Left lung (tissue), 10 donors: ENCODE measurements around the gene CLSTN3. TPM values are rescaled to one million over a fixed set of nuclear protein-coding genes. Genes with fewer than 3 reads are reported as not detected.
A peak's percentile ranks its signal among the peaks of the same experiment; 100 is the strongest.

ENCODE experiments used
- ATAC-seq: fragments of 200-7000 bp; cut with Tn5 transposase; one replicate; pipeline ENCODE4 v1.9.1; 2020; ENCODE audit warnings: moderate library complexity
- DNase-seq, 4 donors: peaks; one replicate each; pipeline ENCODE4 v3.0.0-alpha.2; 2013 to 2020
- H3K27ac ChIP-seq, 2 donors: fragments of 200-600 bp; sonication (generic) in 1 of 2; one replicate each; pipeline versions ENCODE4 v1.5.0 to v1.8.0; 2020 to 2021
- H3K27me3 ChIP-seq, 2 donors: fragments of 200-600 bp; sonication (generic) in 1 of 2; one replicate each; pipeline versions ENCODE4 v1.5.0 to v1.8.0; 2020 to 2021
- H3K36me3 ChIP-seq, 2 donors: fragments of 200-600 bp; sonication (generic) in 1 of 2; one replicate each; pipeline versions ENCODE4 v1.5.0 to v1.8.0; 2020 to 2021
- H3K4me1 ChIP-seq, 2 donors: fragments of 200-600 bp; one replicate each; pipeline ENCODE4 v1.8.0; 2021
- H3K4me3 ChIP-seq, 2 donors: fragments of 200-600 bp; sonication (generic) in 1 of 2; one replicate each; pipeline versions ENCODE4 v1.5.0 to v1.8.0; 2020 to 2021; ENCODE audit warnings: mild to moderate bottlenecking in 1 of 2
- H3K9me3 ChIP-seq, 2 donors: fragments of 200-600 bp; sonication (generic) in 1 of 2; one replicate each; pipeline versions ENCODE4 v1.5.0 to v1.8.0; 2020 to 2021
- intact Hi-C, 2 donors: fragments of 100-400 bp; cut with DNase I; formaldehyde crosslinking; loops; one replicate each; pipeline versions ENCODE4 v1.11.2 to v1.14.2; 2022
- polyA plus RNA-seq, 6 donors: library from polyadenylated mRNA; unstranded; fragments of 120-200 nt; gene quantifications; one replicate each; pipeline ENCODE4 v1.2.1, GENCODE V29; 2013; ENCODE audit not compliant: insufficient read length in 6 of 6
- total RNA-seq, 2 donors: library from RNA; stranded (reverse); fragmentation: NEBNext Ultra II Directional; extraction: Animal tissue kit (Norgen Biotek cat#: 25700); gene quantifications; one replicate each; pipeline ENCODE4 v1.2.1, GENCODE V29; 2021
- TF ChIP-seq, protein P1 (sequence below), 2 donors: fragments of 200-600 bp; sonication (generic) in 1 of 2; IDR thresholded peaks; one replicate each; pipeline versions ENCODE4 v1.5.0 to v1.8.0; 2021; ENCODE audit warnings: antibody characterized with exemption in 2 of 2
- donor health status: DM: no; HTN: yes; CAD: no.
- donor health status: DM: no; HTN: no; CAD: no.

The CLSTN3 gene
- total and polyA plus RNA-seq, 8 donors: 30.3 to 80.9 (median 63.0) TPM

DNA sequence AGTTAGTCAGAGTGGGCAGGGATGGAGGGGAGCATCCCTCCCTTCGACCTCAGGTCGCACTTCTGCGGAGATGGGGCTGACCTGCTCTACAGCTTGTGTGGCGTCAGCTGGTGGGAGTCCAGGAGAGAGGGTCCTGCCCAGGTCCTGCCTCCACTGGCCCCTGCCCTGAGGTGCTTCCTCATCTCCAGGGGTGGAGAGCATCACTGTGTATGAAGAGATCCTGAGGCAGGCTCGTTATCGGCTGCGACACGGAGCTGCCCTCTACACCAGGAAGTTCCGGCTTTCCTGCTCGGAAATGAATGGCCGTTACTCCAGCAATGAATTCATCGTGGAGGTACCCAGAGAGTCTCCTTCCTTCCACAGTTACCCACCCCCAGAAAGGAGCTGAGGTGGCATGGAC lies 20.2 kb downstream of the CLSTN3 start:
- Histone ChIP-seq H3K36me3 (peaks cover 0 to 52% of the 10 kb centered on the region in 2 donors), H3K9me3 (no peaks in the 10 kb centered on the region), H3K27ac (no peak overlapping the region), H3K27me3 (no peaks in the 10 kb centered on the region), H3K4me3 (no peak overlapping the region), H3K4me1 (peaks cover 0 to 9% of the 10 kb centered on the region in 2 donors)
- ATAC-seq (no peak), DNase-seq (no peak)
- TF ChIP-seq, protein P1, sequence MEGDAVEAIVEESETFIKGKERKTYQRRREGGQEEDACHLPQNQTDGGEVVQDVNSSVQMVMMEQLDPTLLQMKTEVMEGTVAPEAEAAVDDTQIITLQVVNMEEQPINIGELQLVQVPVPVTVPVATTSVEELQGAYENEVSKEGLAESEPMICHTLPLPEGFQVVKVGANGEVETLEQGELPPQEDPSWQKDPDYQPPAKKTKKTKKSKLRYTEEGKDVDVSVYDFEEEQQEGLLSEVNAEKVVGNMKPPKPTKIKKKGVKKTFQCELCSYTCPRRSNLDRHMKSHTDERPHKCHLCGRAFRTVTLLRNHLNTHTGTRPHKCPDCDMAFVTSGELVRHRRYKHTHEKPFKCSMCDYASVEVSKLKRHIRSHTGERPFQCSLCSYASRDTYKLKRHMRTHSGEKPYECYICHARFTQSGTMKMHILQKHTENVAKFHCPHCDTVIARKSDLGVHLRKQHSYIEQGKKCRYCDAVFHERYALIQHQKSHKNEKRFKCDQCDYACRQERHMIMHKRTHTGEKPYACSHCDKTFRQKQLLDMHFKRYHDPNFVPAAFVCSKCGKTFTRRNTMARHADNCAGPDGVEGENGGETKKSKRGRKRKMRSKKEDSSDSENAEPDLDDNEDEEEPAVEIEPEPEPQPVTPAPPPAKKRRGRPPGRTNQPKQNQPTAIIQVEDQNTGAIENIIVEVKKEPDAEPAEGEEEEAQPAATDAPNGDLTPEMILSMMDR (IDR thresholded peaks at IDR 0.05): no peak
- intact Hi-C loops: no loop called here

DNA sequence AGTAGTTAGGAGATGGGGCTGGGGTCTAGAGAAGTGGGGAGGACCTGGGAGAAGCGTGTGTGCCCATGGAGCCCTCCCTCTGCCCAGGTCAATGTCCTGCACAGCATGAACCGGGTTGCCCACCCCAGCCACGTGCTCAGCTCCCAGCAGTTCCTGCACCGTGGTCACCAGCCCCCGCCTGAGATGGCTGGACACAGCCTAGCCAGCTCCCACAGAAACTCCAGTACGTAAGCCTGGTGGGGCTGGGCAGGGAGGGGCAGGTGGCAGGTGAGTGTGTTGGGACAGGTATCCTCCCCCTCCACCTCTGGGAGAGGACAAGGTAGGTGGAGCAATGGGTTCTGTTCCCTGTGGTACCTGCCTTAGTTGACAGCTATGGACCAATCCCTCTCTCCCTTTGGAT lies 20.7 kb downstream of the CLSTN3 start:
- no peaks in the 10 kb centered on the region for H3K9me3 ChIP-seq
- H3K27me3 ChIP-seq: no peaks in the 10 kb centered on the region
- no peak for DNase-seq
- no peak for ATAC-seq
- H3K4me3 ChIP-seq: no peak overlapping the region
- peaks cover 0 to 50% of the 10 kb centered on the region in 2 donors for H3K36me3 ChIP-seq
- TF ChIP-seq, protein P1 (IDR thresholded peaks at IDR 0.05): no peak
- H3K27ac ChIP-seq: no peak overlapping the region
- intact Hi-C loops: no loop called here
- H3K4me1 ChIP-seq: peaks cover 0 to 9% of the 10 kb centered on the region in 2 donors

DNA sequence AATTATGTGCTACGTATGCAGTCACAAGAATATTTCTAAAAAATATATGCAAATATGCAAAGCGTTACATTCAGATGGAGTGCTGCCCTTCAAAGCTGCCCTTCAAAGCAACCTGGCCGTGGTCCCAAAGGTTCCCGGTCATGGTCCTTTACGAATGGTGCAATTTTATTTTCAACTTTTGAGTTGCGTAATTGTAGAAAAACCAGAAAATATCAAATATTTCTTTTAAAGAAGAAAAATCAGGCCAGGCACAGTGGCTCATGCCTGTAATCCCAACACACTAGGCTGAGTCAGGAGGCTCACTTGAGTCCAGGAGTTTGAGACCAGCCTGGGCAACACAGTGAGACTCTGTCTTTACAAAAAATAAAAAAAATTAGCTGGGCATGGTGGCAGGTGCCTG lies 21.4 kb downstream of the CLSTN3 start:
- Histone ChIP-seq H3K4me3 (no peak overlapping the region), H3K27ac (no peak overlapping the region), H3K27me3 (no peaks in the 10 kb centered on the region), H3K9me3 (no peaks in the 10 kb centered on the region), H3K36me3 (peaks cover 0 to 45% of the 10 kb centered on the region in 2 donors), H3K4me1 (peaks cover 0 to 9% of the 10 kb centered on the region in 2 donors)
- TF ChIP-seq, protein P1 (IDR thresholded peaks at IDR 0.05): no peak
- intact Hi-C loops: no loop called here
- no peak for DNase-seq
- ATAC-seq: no peak

DNA sequence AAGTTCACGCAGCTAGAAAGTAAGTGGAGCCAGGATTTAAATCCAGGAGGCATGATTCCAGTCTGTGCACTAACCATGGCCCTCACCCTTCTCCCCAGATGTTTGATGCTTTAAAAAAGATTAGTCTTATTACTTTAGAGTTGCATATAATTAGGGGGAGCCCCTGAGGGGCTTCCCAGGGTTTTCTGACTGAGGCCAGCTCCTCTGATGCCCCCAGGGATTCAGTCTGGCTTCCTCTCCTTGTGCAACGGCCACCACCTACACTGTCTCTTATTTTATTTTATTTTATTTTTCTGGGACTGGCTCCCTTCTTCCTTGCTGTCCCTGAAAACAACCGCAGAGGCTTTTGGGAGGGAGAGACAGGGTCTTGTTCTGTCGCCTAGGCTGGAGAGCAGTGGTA lies 22.6 kb downstream of the CLSTN3 start:
- Histone ChIP-seq H3K9me3 (no peaks in the 10 kb centered on the region), H3K4me1 (peaks cover 0 to 9% of the 10 kb centered on the region in 2 donors), H3K36me3 (peaks cover 0 to 53% of the 10 kb centered on the region in 2 donors), H3K27me3 (no peaks in the 10 kb centered on the region), H3K27ac (no peak overlapping the region), H3K4me3 (no peak overlapping the region)
- ATAC-seq: no peak
- TF ChIP-seq, protein P1 (IDR thresholded peaks at IDR 0.05): no peak
- DNase-seq: no peak
- intact Hi-C loops: no loop called here

DNA sequence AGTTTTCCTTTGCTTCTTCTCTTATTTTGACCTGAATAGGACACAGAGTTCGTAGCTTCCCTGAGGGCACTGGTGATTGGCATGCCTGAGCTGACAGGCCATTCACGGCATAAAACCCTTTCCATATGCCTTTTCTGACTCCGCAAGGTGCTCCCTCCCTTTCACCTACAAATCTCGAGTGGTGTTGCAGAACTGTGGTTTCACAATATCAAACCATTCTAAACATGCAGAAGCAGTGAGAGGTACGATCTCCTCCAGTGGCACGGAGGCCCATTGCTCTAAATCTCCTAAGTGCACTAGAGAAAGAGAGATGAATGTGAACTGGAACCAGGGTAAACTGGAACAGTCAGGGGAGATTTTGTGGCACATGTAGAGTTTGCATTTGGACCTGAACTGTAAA lies 23.9 kb downstream of the CLSTN3 start:
- Histone ChIP-seq H3K36me3 (peaks cover 0 to 53% of the 10 kb centered on the region in 2 donors), H3K4me3 (no peak overlapping the region), H3K27ac (peak overlapping the region; percentile 33), H3K27me3 (no peaks in the 10 kb centered on the region), H3K4me1 (peaks cover 0 to 9% of the 10 kb centered on the region in 2 donors), H3K9me3 (no peaks in the 10 kb centered on the region)
- intact Hi-C loops: no loop called here
- peak; percentile 47 for ATAC-seq
- TF ChIP-seq, protein P1 (IDR thresholded peaks at IDR 0.05): no peak
- peak in 1 of 4 donors; percentile 56 for DNase-seq
